CD14-positive monocyte (primary cell): ENCODE measurements around the gene RNFT2. TPM values are rescaled to one million over a fixed set of nuclear protein-coding genes. Genes with fewer than 3 reads are reported as not detected.
A peak's percentile ranks its signal among the peaks of the same experiment; 100 is the strongest.

Experiments used
- DNase-seq, 3 donors: peaks; one replicate each; pipeline ENCODE4 v3.0.0-alpha.2; 2011 to 2022
- H2AFZ ChIP-seq: 2 replicates; pipeline ENCODE4 v1.6.0; 2012; ENCODE audit warnings: mild to moderate bottlenecking, low read depth, low read length, inconsistent platforms; ENCODE audit not compliant: insufficient read depth, poor library complexity, severe bottlenecking
- H3K27ac ChIP-seq, 2 donors: 1 replicate in 1 of 2; 2 replicates in 1 of 2; pipeline ENCODE4 v1.5.1; 2012 to 2013; ENCODE audit warnings: low read length in 2 of 2, control low read depth in 1 of 2, inconsistent platforms in 1 of 2, low read depth in 1 of 2, mild to moderate bottlenecking in 1 of 2
- H3K27me3 ChIP-seq, 2 donors: one replicate each; pipeline versions ENCODE4 v1.6.0 to v1.6.1; 2011 to 2013; ENCODE audit warnings: low read length in 2 of 2; ENCODE audit not compliant: control insufficient read depth in 2 of 2, insufficient read depth in 2 of 2
- H3K36me3 ChIP-seq, 2 donors: replicated peaks in 1 of 2; 1 replicate in 1 of 2; 2 replicates in 1 of 2; pipeline versions ENCODE4 v1.5.1 to v1.6.1; 2012 to 2013; ENCODE audit warnings: low read length in 2 of 2, control low read depth in 1 of 2, inconsistent platforms in 1 of 2, mild to moderate bottlenecking in 1 of 2; ENCODE audit not compliant: insufficient read depth in 2 of 2, control insufficient read depth in 1 of 2
- H3K4me1 ChIP-seq, 2 donors: 1 replicate in 1 of 2; 2 replicates in 1 of 2; pipeline versions ENCODE4 v1.5.1 to v1.6.1; 2012 to 2013; ENCODE audit warnings: low read length in 2 of 2, control low read depth in 1 of 2, inconsistent platforms in 1 of 2, mild to moderate bottlenecking in 1 of 2, moderate library complexity in 1 of 2; ENCODE audit not compliant: insufficient read depth in 2 of 2, control insufficient read depth in 1 of 2
- H3K4me2 ChIP-seq: replicated peaks from 2 replicates; pipeline ENCODE3; 2012; ENCODE audit warnings: low read length, moderate library complexity, mild to moderate bottlenecking; ENCODE audit not compliant: poor library complexity, severe bottlenecking; ENCODE audit errors: extremely low read depth
- H3K4me3 ChIP-seq, 3 experiments: fragments of 200-600 bp in 1 of 3; sonication (generic) in 1 of 3; replicated peaks in 1 of 3; 1 replicate in 2 of 3; 2 replicates in 1 of 3; pipeline ENCODE4 v1.5.1; 2011 to 2013; ENCODE audit warnings: low read length in 3 of 3, mild to moderate bottlenecking in 3 of 3, control low read depth in 2 of 3, low read depth in 2 of 3, inconsistent platforms in 1 of 3, moderate library complexity in 1 of 3
- H3K79me2 ChIP-seq: 2 replicates; pipeline ENCODE4 v1.6.0; 2012; ENCODE audit warnings: mild to moderate bottlenecking, control low read depth, inconsistent platforms, low read length, moderate library complexity; ENCODE audit not compliant: insufficient read depth
- H3K9ac ChIP-seq: 2 replicates; pipeline ENCODE4 v1.6.0; 2017; ENCODE audit warnings: low read length, mild to moderate bottlenecking; ENCODE audit not compliant: insufficient read depth, poor library complexity, severe bottlenecking
- H3K9me3 ChIP-seq, 2 donors: replicated peaks in 1 of 2; 1 replicate in 1 of 2; 2 replicates in 1 of 2; pipeline versions ENCODE4 v1.5.1 to v1.6.1; 2012 to 2013; ENCODE audit warnings: low read length in 2 of 2, control low read depth in 1 of 2; ENCODE audit not compliant: control insufficient read depth in 1 of 2, insufficient read depth in 1 of 2
- H4K20me1 ChIP-seq: 2 replicates; pipeline ENCODE4 v1.6.0; 2012; ENCODE audit warnings: mild to moderate bottlenecking, low read length, control low read depth, moderate library complexity; ENCODE audit not compliant: insufficient read depth
- H3K27ac Mint-ChIP-seq, 7 donors: one replicate each; pipeline ENCODE4 v1.8.0; 2020; ENCODE audit warnings: mild to moderate bottlenecking in 7 of 7, mixed read lengths in 7 of 7, moderate library complexity in 6 of 7, inconsistent platforms in 2 of 7
- H3K27me3 Mint-ChIP-seq, 3 donors: one replicate each; pipeline ENCODE4 v1.8.0; 2021 to 2022; ENCODE audit warnings: low read depth in 3 of 3, mild to moderate bottlenecking in 3 of 3, mixed read lengths in 3 of 3, moderate library complexity in 3 of 3, inconsistent platforms in 1 of 3
- H3K36me3 Mint-ChIP-seq, 2 donors: one replicate each; pipeline ENCODE4 v1.8.0; 2020; ENCODE audit warnings: mixed read lengths in 2 of 2, inconsistent platforms in 1 of 2, mild to moderate bottlenecking in 1 of 2
- H3K4me1 Mint-ChIP-seq: one replicate; pipeline ENCODE4 v1.8.0; 2020; ENCODE audit warnings: mild to moderate bottlenecking, mixed read lengths
- H3K4me3 Mint-ChIP-seq, 2 donors: one replicate each; pipeline ENCODE4 v1.8.0; 2020; ENCODE audit warnings: mild to moderate bottlenecking in 2 of 2, mixed read lengths in 2 of 2, moderate library complexity in 1 of 2
- H3K9me3 Mint-ChIP-seq, 7 donors: one replicate each; pipeline ENCODE4 v1.8.0; 2020 to 2022; ENCODE audit warnings: mixed read lengths in 7 of 7, mild to moderate bottlenecking in 6 of 7, moderate library complexity in 6 of 7, inconsistent platforms in 2 of 7
- WGBS: methylation state at CpG from one replicate; pipeline ENCODE4 v1.1.5; 2013; ENCODE audit warnings: missing lambda C conversion rate; ENCODE audit not compliant: insufficient coverage; 5-methylcytosine and 5-hydroxymethylcytosine counted together
- intact Hi-C, 2 donors: fragments of 100-400 bp; cut with micrococcal nuclease; formaldehyde crosslinking; loops; one replicate each; pipeline versions ENCODE4 v1.15.0 to v1.15.1; 2023
- polyA minus RNA-seq: library from RNA; depleted of rRNA, polyadenylated mRNA; stranded (reverse); fragments of >200 nt; gene quantifications from 2 replicates; pipeline ENCODE4 v1.2.3, GENCODE V29; 2012
- polyA plus RNA-seq, 3 donors: library from polyadenylated mRNA; depleted of rRNA in 1 of 3; unstranded in 2 of 3; stranded (reverse) in 1 of 3; fragments of 300-500 nt in 2 of 3; fragments of >200 nt in 1 of 3; fragmentation: Illumina TruSeq in 2 of 3; gene quantifications; 1 replicate in 2 of 3; 2 replicates in 1 of 3; pipeline ENCODE4 v1.2.3, GENCODE V29; 2012 to 2021
- total RNA-seq, 12 experiments: library from RNA in 1 of 12; stranded (reverse) in 1 of 12; fragments of 120-200 nt in 1 of 12; gene quantifications; one replicate each; pipeline ENCODE4 v1.2.4 and lab custom pipeline; 2013 to 2026; ENCODE audit warnings: mixed read lengths in 6 of 12, inconsistent platforms in 1 of 12
- TF ChIP-seq, protein P1 (sequence below): fragments of 200-600 bp; IDR thresholded peaks from one replicate; pipeline ENCODE4 v1.8.0; 2022; ENCODE audit warnings: antibody characterized with exemption, mild to moderate bottlenecking

Gene RNFT2, protein sequence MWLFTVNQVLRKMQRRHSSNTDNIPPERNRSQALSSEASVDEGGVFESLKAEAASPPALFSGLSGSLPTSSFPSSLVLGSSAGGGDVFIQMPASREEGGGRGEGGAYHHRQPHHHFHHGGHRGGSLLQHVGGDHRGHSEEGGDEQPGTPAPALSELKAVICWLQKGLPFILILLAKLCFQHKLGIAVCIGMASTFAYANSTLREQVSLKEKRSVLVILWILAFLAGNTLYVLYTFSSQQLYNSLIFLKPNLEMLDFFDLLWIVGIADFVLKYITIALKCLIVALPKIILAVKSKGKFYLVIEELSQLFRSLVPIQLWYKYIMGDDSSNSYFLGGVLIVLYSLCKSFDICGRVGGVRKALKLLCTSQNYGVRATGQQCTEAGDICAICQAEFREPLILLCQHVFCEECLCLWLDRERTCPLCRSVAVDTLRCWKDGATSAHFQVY
- total RNA-seq (2013), result 0.60 TPM
- polyA plus RNA-seq, result under 1 TPM in 1 of 3 donors, not detected in 2; 0.05 TPM
- 0.14 and 0.16 TPM in 2 replicates for polyA minus RNA-seq
- total RNA-seq (lab: John Stamatoyannopoulos, UW), result 0.25 to 4.1 (median 0.86) reads per million in 11 experiments

DNA sequence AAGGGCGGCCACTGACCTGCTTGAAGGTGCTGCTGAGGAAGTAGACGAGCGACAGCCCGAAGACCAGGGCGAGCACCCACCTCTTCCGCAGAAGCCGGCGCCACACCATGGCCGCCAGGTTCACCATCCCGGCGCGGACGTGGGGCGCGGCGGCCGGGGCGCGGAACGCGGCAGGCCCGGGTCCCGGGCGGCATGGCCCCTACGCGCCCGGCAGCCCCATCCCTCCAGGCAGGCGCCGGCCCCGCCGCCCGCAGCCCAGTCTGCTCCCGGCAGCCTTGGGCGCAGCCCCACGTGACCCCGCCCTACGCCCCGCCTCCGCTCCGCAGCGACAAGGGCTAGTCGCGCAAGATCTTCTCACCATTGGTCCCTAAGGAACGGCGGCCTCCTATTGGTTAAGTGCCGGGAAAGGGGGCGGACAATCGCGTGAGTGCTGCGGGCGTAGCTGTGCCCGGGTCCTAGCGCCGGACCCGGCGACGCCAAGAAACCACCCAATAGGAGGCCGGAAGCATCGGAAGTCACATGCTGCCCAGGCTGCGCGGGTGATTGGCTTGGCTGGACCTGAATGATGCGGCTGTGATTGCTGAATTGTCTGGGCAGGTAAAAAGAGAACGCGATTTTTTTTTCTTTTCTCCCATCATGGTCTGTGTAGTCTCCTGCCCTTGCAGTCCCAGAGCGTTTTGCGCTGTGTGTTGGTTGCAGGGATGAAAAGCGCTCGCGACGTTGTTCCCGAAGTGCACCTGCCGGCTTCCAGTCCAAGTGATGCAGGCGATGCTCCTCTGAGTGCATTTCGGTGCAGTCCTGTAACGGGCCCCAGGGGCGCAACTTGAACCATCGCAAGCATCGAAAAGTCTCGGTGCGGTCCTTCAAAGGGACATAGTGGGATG is at the start of gene RNFT2, which contains the start of gene SPRING1:
RNFT2 (plus strand) TSS at position 542 of the 884 bp plus-strand sequence. CDS start 2,183 bp downstream, outside the sequence.
SPRING1 (minus strand) TSS at position 296 of the 884 bp plus-strand sequence; CDS start at position 127, 169 bp downstream.
- peak within 1 kb of the TSS; percentile 83 to 98 for H3K4me3 Mint-ChIP-seq
- peak within 1 kb of the TSS; percentile 57 to 84 (median 68) for H3K4me3 ChIP-seq
- peaks cover 11 to 21% of the 10 kb centered on the region in 2 donors for H3K36me3 ChIP-seq
- peak within 1 kb of the TSS in 1 of 2 donors; percentile 71 for H3K27ac ChIP-seq
- WGBS, result under 1% methylated on average over 74 of the region's 80 CpGs
- H3K79me2 ChIP-seq, result peaks cover 29% of the 10 kb centered on the region
- H3K27me3 Mint-ChIP-seq, result peaks cover 2 to 13% (median 10%) of the 10 kb centered on the region in 3 donors
- H3K9me3 Mint-ChIP-seq, result peaks cover 0 to 2% (median 0%) of the 10 kb centered on the region in 7 donors
- peaks cover 3% of the 10 kb centered on the region in 2 donors for H3K27me3 ChIP-seq
- no peaks in the 10 kb centered on the region for H3K9me3 ChIP-seq
- peaks cover 17 to 21% of the 10 kb centered on the region in 2 donors for H3K36me3 Mint-ChIP-seq
- H2AFZ ChIP-seq, result peak within 1 kb of the TSS; percentile 85
- peaks cover 15 to 26% of the 10 kb centered on the region in 2 donors for H3K4me1 ChIP-seq
- H3K9ac ChIP-seq, result peak within 1 kb of the TSS; percentile 72
- intact Hi-C loops, result loop anchor here (2.0 to 5.0 kb wide), 2 partner anchors 79 to 81 kb away; no protein-coding TSS in a partner anchor
- H4K20me1 ChIP-seq, result peaks cover 19% of the 10 kb centered on the region
- H3K4me2 ChIP-seq, result peak within 1 kb of the TSS; percentile 87
- DNase-seq, result peak; percentile 97 to 98 (median 98)
- peaks cover 22% of the 10 kb centered on the region for H3K4me1 Mint-ChIP-seq
- peak within 1 kb of the TSS; percentile 46 to 91 (median 83) for H3K27ac Mint-ChIP-seq
- TF ChIP-seq, protein P1, sequence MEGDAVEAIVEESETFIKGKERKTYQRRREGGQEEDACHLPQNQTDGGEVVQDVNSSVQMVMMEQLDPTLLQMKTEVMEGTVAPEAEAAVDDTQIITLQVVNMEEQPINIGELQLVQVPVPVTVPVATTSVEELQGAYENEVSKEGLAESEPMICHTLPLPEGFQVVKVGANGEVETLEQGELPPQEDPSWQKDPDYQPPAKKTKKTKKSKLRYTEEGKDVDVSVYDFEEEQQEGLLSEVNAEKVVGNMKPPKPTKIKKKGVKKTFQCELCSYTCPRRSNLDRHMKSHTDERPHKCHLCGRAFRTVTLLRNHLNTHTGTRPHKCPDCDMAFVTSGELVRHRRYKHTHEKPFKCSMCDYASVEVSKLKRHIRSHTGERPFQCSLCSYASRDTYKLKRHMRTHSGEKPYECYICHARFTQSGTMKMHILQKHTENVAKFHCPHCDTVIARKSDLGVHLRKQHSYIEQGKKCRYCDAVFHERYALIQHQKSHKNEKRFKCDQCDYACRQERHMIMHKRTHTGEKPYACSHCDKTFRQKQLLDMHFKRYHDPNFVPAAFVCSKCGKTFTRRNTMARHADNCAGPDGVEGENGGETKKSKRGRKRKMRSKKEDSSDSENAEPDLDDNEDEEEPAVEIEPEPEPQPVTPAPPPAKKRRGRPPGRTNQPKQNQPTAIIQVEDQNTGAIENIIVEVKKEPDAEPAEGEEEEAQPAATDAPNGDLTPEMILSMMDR, result no peak
